Right lobe of liver (tissue), 6 donors: ENCODE data around the gene ECT2. TPM values are rescaled to one million over a fixed set of nuclear protein-coding genes. Genes with fewer than 3 reads are reported as not detected.
A peak's percentile ranks its signal among the peaks of the same experiment; 100 is the strongest.

Experiments used
- ATAC-seq, 4 donors: fragments of 200-7000 bp; cut with Tn5 transposase; one replicate each; pipeline ENCODE4 v1.9.1; 2020; ENCODE audit warnings: mild to moderate bottlenecking in 4 of 4, moderate library complexity in 4 of 4
- DNase-seq, 3 donors: peaks; one replicate each; pipeline ENCODE4 v3.0.0-alpha.2; 2020
- H3K27ac ChIP-seq, 3 donors: fragments of 200-600 bp; one replicate each; pipeline ENCODE4 v1.8.0; 2022
- H3K27me3 ChIP-seq, 2 donors: fragments of 200-600 bp; one replicate each; pipeline ENCODE4 v1.8.0; 2022
- H3K36me3 ChIP-seq, 4 donors: fragments of 200-600 bp; sonication (generic) in 1 of 4; one replicate each; pipeline versions ENCODE4 v1.5.1 to v1.8.0; 2017 to 2022; ENCODE audit warnings: control low read depth in 1 of 4
- H3K4me1 ChIP-seq, 4 donors: fragments of 200-600 bp; sonication (generic) in 1 of 4; one replicate each; pipeline versions ENCODE4 v1.5.1 to v1.8.0; 2017 to 2022; ENCODE audit warnings: control low read depth in 1 of 4
- H3K4me3 ChIP-seq, 3 donors: fragments of 200-600 bp; one replicate each; pipeline ENCODE4 v1.8.0; 2022
- H3K9me3 ChIP-seq, 4 donors: fragments of 200-600 bp; sonication (generic) in 1 of 4; one replicate each; pipeline versions ENCODE4 v1.5.1 to v1.8.0; 2017 to 2022; ENCODE audit warnings: control low read depth in 1 of 4
- POLR2A ChIP-seq: fragments of 450-650 bp; IDR thresholded peaks from one replicate; pipeline ENCODE4 v1.6.1; 2017; ENCODE audit warnings: antibody characterized with exemption, mild to moderate bottlenecking
- WGBS: methylation state at CpG from one replicate; pipeline ENCODE4 v1.1.6; 2018; ENCODE audit warnings: low coverage, low lambda C conversion rate; ENCODE audit not compliant: insufficient coverage; ENCODE audit errors: missing lambda C conversion rate; 5-methylcytosine and 5-hydroxymethylcytosine counted together
- intact Hi-C, 2 donors: fragments of 100-400 bp; cut with DNase I; formaldehyde crosslinking; loops; one replicate each; pipeline versions ENCODE4 v1.11.2 to v1.14.1; 2022
- total RNA-seq, 6 experiments: library from RNA; depleted of rRNA in 2 of 6; stranded (reverse); fragments of >200 nt in 2 of 6; fragmentation: NEBNext Ultra II Directional in 3 of 6; extraction: Animal tissue kit (Norgen Biotek cat#: 25700) in 3 of 6; gene quantifications; one replicate each; pipeline versions ENCODE4 v1.1.0 to v1.2.4, GENCODE V29; 2016 to 2023
- TF ChIP-seq, protein P1 (sequence below), 4 donors: fragments of 200-600 bp in 3 of 4; fragments of 450-650 bp in 1 of 4; IDR thresholded peaks; one replicate each; pipeline versions ENCODE4 v1.5.1 to v1.8.0; 2016 to 2022; ENCODE audit warnings: antibody characterized with exemption in 4 of 4, mild to moderate bottlenecking in 2 of 4
- donor health status: DM: no; HTN: yes; CAD: no.
- donor health status: DM: no; HTN: no; CAD: no.
- donor health status: DM: no; HTN: no; CAD: no.
- donor health status: DM: no; HTN: yes; CAD: no.
- donor health status: DM: no; HTN: yes; CAD: no.

Gene ECT2
- total RNA-seq, 6 experiments from 2014 or later = 1.5 to 7.8 (median 3.8) TPM

- ATAC-seq (no peak), DNase-seq (no peak)
- Histone ChIP-seq H3K9me3 (no peaks in the 10 kb centered on the region), H3K4me1 (no peaks in the 10 kb centered on the region), H3K36me3 (no peaks in the 10 kb centered on the region), H3K4me3 (no peak overlapping the region), H3K27ac (no peak overlapping the region), H3K27me3 (no peaks in the 10 kb centered on the region)
- 80% methylated on average over 3 of the region's 4 CpGs for WGBS
- TF ChIP-seq, protein P1, sequence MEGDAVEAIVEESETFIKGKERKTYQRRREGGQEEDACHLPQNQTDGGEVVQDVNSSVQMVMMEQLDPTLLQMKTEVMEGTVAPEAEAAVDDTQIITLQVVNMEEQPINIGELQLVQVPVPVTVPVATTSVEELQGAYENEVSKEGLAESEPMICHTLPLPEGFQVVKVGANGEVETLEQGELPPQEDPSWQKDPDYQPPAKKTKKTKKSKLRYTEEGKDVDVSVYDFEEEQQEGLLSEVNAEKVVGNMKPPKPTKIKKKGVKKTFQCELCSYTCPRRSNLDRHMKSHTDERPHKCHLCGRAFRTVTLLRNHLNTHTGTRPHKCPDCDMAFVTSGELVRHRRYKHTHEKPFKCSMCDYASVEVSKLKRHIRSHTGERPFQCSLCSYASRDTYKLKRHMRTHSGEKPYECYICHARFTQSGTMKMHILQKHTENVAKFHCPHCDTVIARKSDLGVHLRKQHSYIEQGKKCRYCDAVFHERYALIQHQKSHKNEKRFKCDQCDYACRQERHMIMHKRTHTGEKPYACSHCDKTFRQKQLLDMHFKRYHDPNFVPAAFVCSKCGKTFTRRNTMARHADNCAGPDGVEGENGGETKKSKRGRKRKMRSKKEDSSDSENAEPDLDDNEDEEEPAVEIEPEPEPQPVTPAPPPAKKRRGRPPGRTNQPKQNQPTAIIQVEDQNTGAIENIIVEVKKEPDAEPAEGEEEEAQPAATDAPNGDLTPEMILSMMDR (IDR thresholded peaks at IDR 0.05) = no peak
- no peak for TF ChIP-seq POLR2A
- intact Hi-C loops = no loop called here
Measured at GRCh38 chr3:172844428-172844827, 93.9 kb downstream of the ECT2 start.

DNA sequence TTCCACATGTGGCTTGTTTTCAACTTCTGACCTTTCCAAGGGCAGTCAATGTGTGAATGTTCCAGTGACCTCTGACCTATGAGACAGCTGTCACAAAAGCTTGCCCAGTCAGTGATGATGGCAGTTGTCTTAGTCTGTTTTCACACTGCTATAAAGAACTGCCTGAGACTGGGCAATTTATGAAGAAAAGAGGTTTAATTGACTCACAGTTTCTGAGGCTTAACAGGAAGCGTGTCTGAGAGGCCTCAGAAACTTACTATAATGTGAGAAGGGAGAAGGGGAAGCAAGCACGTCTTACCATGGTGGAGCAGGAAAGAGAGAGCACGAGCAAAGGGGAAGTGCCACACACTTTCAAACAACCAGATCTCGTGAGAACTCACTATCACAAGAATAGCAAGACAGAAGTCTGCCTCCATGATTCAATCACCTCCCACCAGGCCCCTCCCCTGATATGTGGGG, 95.6 kb downstream of the ECT2 start:
- no peak overlapping the region for H3K4me3 ChIP-seq
- H3K27me3 ChIP-seq = no peaks in the 10 kb centered on the region
- ATAC-seq (peak in 1 of 4 donors; percentile 79), DNase-seq (no peak)
- no peaks in the 10 kb centered on the region for H3K36me3 ChIP-seq
- no peak overlapping the region for H3K27ac ChIP-seq
- TF ChIP-seq, protein P1 (IDR thresholded peaks at IDR 0.05) = no peak
- no peak for TF ChIP-seq POLR2A
- H3K4me1 ChIP-seq = no peaks in the 10 kb centered on the region
- intact Hi-C loops = no loop called here
- no peaks in the 10 kb centered on the region for H3K9me3 ChIP-seq
- 15% methylated on average over 4 of the region's 4 CpGs for WGBS

DNA sequence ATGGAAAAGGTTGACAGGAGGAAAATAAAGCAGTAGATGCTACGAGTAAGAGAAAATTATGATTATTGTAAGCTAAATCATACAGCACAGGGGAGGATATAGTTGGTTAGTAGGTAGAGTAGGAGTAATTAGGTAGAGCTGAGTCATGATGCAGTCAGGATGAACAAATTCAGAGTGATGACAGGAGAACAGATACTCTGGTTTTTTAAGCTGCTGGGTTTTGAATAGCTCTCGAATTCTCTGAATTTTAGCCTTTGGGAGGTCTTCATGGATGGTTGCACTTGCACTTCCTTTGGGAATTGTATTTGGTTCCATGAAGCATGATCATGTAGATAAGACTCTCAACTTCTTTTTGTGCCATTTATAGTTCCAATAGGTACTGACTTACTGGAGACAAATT, 96.2 kb downstream of the ECT2 start:
- no peak for DNase-seq
- Histone ChIP-seq H3K36me3 (no peaks in the 10 kb centered on the region), H3K4me3 (no peak overlapping the region), H3K4me1 (no peaks in the 10 kb centered on the region), H3K27me3 (no peaks in the 10 kb centered on the region), H3K9me3 (no peaks in the 10 kb centered on the region), H3K27ac (no peak overlapping the region)
- WGBS = 32% methylated on average over 2 of the region's 2 CpGs
- no peak for ATAC-seq
- no peak for TF ChIP-seq POLR2A
- TF ChIP-seq, protein P1 (IDR thresholded peaks at IDR 0.05) = no peak
- intact Hi-C loops = no loop called here

DNA sequence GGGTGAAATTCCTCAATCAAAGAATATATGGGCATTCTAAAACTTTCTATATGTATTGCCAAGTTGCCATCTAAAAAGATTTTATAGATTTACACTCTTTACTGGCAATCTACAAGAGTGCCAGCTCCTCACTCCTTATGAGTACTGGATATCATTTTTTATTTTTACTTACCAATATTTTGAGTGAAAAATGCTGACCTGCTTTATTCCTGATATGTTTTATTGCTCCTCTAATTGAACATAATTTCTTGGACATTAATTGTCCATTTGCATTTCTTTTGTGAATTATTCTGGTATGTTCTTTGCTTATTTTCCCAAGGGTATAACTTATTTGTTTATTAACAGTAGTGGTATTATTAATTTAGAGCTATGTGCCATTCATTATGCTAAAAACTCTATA, 96.8 kb downstream of the ECT2 start:
- TF ChIP-seq, protein P1 (IDR thresholded peaks at IDR 0.05) = no peak
- TF ChIP-seq POLR2A = no peak
- H3K4me3 ChIP-seq = no peak overlapping the region
- H3K27me3 ChIP-seq = no peaks in the 10 kb centered on the region
- no peaks in the 10 kb centered on the region for H3K4me1 ChIP-seq
- no peak for ATAC-seq
- H3K27ac ChIP-seq = no peak overlapping the region
- no peaks in the 10 kb centered on the region for H3K9me3 ChIP-seq
- no peak for DNase-seq
- intact Hi-C loops = no loop called here
- no peaks in the 10 kb centered on the region for H3K36me3 ChIP-seq

DNA sequence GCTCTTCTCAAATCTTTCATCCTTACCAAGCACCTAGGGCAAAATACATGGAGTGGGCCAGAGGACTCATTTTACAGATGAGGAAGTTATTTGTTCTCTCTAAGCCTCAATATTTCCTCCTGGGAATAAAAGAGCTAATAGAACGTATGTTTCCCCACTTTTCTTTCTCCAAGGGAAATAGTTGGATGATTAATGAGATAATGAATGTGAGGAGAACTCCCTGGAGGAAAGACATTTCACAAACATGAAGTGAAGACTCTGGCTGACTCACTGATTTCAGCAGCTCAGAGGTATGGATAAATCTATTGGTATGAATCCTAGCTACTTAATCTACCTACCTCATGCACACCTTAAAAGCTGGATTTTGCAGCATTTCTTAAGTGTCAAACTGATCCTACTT, 98.4 kb downstream of the ECT2 start:
- no peak for TF ChIP-seq POLR2A
- TF ChIP-seq, protein P1 (IDR thresholded peaks at IDR 0.05) = no peak
- no peaks in the 10 kb centered on the region for H3K4me1 ChIP-seq

More for the DNA sequence above, 98.4 kb downstream of the ECT2 start:
- Histone ChIP-seq H3K36me3 (no peaks in the 10 kb centered on the region), H3K27me3 (no peaks in the 10 kb centered on the region), H3K9me3 (no peaks in the 10 kb centered on the region), H3K27ac (no peak overlapping the region), H3K4me3 (no peak overlapping the region)
- intact Hi-C loops = no loop called here
- DNase-seq (no peak), ATAC-seq (no peak)
- 21% methylated on average over 1 of the region's 1 CpG for WGBS
